IgD-negative memory B cell (primary cell): Measurements from ENCODE around the gene ATP11B. TPM values are rescaled to one million over a fixed set of nuclear protein-coding genes. Genes with fewer than 3 reads are reported as not detected.

Experiments used
- H3K27ac Mint-ChIP-seq, 3 donors: one replicate each; pipeline ENCODE4 v1.8.0; 2020 to 2022; ENCODE audit warnings: mild to moderate bottlenecking in 3 of 3, mixed read lengths in 3 of 3, moderate library complexity in 1 of 3
- H3K27me3 Mint-ChIP-seq: one replicate; pipeline ENCODE4 v1.8.0; 2021; ENCODE audit warnings: mixed read lengths
- H3K36me3 Mint-ChIP-seq: one replicate; pipeline ENCODE4 v1.8.0; 2020; ENCODE audit warnings: mild to moderate bottlenecking, mixed read lengths
- H3K4me1 Mint-ChIP-seq, 3 donors: one replicate each; pipeline ENCODE4 v1.8.0; 2020 to 2022; ENCODE audit warnings: mixed read lengths in 3 of 3, mild to moderate bottlenecking in 1 of 3
- H3K4me3 Mint-ChIP-seq, 4 donors: one replicate each; pipeline ENCODE4 v1.8.0; 2020 to 2022; ENCODE audit warnings: mild to moderate bottlenecking in 4 of 4, mixed read lengths in 4 of 4, moderate library complexity in 3 of 4
- H3K9me3 Mint-ChIP-seq, 3 donors: one replicate each; pipeline ENCODE4 v1.8.0; 2020 to 2021; ENCODE audit warnings: mixed read lengths in 3 of 3, mild to moderate bottlenecking in 1 of 3
- polyA plus RNA-seq: library from polyadenylated mRNA; unstranded; fragments of 300-500 nt; fragmentation: Illumina TruSeq; gene quantifications from one replicate; pipeline ENCODE4 v1.2.3, GENCODE V29; 2021

The ATP11B gene
- polyA plus RNA-seq = 24.0 TPM

DNA sequence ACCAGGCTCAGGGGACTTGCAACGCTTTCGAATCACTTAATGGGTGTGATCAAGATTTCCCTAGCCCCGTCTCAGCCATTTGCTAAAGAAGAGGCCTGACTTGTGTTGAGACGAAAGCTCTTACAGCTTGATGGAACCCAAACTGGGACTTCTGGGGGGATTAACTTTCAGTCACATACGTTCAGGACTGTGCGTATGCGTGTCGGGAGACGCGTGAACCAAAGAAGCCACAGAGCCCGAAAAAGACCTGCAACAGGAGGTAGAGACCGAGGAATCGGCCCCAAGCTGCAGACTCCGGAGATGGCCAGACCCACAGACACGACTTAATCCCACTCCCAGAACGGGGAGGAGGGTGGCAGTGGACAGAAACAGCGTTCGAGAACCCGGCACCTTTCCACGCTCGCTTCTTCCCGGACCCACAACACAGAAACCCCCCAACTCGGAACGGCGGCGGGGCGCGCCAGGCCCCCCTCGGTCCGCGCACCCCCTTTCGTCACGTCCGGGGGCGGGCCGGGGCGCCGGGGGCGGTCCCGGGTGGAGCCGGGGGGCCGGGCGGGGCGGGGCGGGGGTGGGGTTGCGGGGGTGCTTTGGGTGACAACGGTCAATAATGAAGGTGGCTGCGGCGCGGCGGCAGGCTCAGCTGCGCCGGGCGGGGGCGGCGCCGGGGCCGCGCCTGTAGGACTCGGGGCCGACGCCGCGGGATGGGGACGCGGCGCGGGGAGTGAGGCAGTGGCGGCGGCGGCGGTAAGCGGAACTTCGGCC lies at the start of gene ATP11B:
TSS of gene ATP11B (plus strand) at position 604 of the 762 bp plus-strand sequence. CDS start 256 bp downstream, outside the sequence.
- no peaks in the 10 kb centered on the region for H3K27me3 Mint-ChIP-seq
- H3K27ac Mint-ChIP-seq = peak within 1 kb of the TSS; percentile 96 to 100 (median 99)
- peaks cover 2% of the 10 kb centered on the region for H3K36me3 Mint-ChIP-seq
- no peaks in the 10 kb centered on the region for H3K9me3 Mint-ChIP-seq
- peak within 1 kb of the TSS; percentile 97 to 99 (median 98) for H3K4me3 Mint-ChIP-seq
- peaks cover 24 to 34% (median 29%) of the 10 kb centered on the region in 3 donors for H3K4me1 Mint-ChIP-seq

DNA sequence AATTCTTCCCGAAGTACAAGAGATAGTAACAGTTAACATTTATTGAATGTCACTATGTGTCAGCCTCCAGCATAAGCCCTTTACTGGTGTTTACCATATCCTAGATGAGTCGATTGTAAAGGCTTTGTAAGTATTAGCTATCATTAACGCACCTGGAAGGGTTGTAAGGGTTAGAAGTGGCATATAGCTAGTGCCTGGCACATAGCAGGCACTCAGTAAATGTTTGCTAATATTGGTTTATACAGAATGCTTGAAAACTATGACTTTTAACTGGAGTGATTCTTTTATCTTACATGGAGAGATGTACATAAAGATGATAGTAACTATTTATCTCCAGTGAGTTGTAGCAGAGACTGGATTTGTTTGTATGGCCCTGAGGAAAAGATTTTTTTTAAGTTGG lies 46.3 kb upstream of the ATP11B start:
- Mint-ChIP-seq H3K27ac (no peak overlapping the region), H3K9me3 (peaks cover 0 to 2% (median 0%) of the 10 kb centered on the region in 3 donors), H3K27me3 (peaks cover 3% of the 10 kb centered on the region), H3K36me3 (no peaks in the 10 kb centered on the region), H3K4me3 (no peak overlapping the region), H3K4me1 (no peaks in the 10 kb centered on the region)

GRCh38 chr3:182755308-182755707 lies 38.0 kb upstream of the ATP11B start:
- Mint-ChIP-seq H3K4me1 (no peaks in the 10 kb centered on the region), H3K36me3 (peaks cover 1% of the 10 kb centered on the region), H3K4me3 (no peak overlapping the region), H3K27ac (no peak overlapping the region), H3K9me3 (peaks cover 0 to 1% (median 0%) of the 10 kb centered on the region in 3 donors), H3K27me3 (peaks cover 8% of the 10 kb centered on the region)

- no peak overlapping the region for H3K4me3 Mint-ChIP-seq
- peaks cover 2% of the 10 kb centered on the region for H3K36me3 Mint-ChIP-seq
- H3K9me3 Mint-ChIP-seq = peaks cover 0 to 1% (median 0%) of the 10 kb centered on the region in 3 donors
- H3K27ac Mint-ChIP-seq = no peak overlapping the region
- no peaks in the 10 kb centered on the region for H3K4me1 Mint-ChIP-seq
- peaks cover 8% of the 10 kb centered on the region for H3K27me3 Mint-ChIP-seq
Measured at GRCh38 chr3:182755712-182756111, 37.6 kb upstream of the ATP11B start.

DNA sequence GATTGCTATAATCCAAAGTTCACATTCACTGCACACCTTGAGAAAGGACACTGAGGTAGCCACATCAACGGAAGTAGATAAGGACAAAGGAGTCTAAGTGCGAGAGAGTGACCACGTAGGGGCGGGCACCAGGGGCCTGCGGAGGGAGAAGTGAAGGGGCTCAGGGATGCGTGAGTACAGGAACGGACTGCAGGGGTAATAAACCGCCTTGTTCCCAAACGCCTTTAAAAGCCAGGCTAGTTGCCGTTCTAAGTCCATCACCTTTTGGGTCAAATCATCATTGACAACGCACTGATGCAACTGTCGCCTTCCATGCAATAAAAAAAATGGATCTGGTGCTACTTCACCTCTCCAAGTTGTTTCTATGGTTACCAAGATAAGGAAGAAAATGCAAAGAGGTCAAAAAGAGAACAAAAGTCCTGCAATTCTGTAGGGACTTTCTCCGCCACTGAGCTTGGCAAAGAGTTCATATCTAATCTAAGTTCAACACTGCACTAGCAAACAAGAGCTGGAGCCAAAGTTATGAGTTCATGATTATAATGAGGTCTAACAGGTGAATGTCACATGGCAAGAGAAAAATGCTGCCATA lies 32.6 kb upstream of the ATP11B start:
- peaks cover 0 to 2% (median 0%) of the 10 kb centered on the region in 3 donors for H3K4me1 Mint-ChIP-seq
- no peak overlapping the region for H3K27ac Mint-ChIP-seq
- peaks cover 7% of the 10 kb centered on the region for H3K27me3 Mint-ChIP-seq
- H3K9me3 Mint-ChIP-seq = peaks cover 0 to 2% (median 0%) of the 10 kb centered on the region in 3 donors
- no peak overlapping the region for H3K4me3 Mint-ChIP-seq
- H3K36me3 Mint-ChIP-seq = peaks cover 3% of the 10 kb centered on the region

DNA sequence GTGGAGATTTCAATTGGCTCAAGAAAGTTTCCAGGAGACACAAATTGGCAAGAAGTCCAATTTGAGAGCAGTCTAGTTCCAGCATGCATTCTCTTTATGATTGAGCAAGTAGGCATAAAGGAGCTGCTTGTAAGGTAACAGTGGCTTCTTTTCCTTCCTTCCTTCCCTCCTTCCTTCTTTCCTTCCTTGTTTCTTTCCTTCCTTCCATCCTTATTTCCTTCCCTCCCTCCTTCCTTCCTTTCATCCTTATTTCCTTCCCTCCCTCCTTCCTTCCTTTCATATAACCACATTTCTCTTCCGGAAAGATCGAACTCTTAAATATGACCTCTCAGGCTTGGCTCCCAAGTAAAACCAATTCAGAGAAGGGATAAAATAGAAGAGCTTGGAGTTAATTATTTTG lies 29.4 kb upstream of the ATP11B start:
- peaks cover 3% of the 10 kb centered on the region for H3K27me3 Mint-ChIP-seq
- H3K4me1 Mint-ChIP-seq = peaks cover 0 to 2% (median 0%) of the 10 kb centered on the region in 3 donors
- no peak overlapping the region for H3K4me3 Mint-ChIP-seq
- no peak overlapping the region for H3K27ac Mint-ChIP-seq
- H3K36me3 Mint-ChIP-seq = peaks cover 2% of the 10 kb centered on the region
- H3K9me3 Mint-ChIP-seq = peaks cover 0 to 2% (median 0%) of the 10 kb centered on the region in 3 donors

GRCh38 chr3:182765287-182765686 lies 28.0 kb upstream of the ATP11B start:
- Mint-ChIP-seq H3K36me3 (peaks cover 2% of the 10 kb centered on the region), H3K27me3 (peaks cover 3% of the 10 kb centered on the region), H3K4me1 (peaks cover 0 to 2% (median 0%) of the 10 kb centered on the region in 3 donors), H3K27ac (no peak overlapping the region), H3K4me3 (no peak overlapping the region), H3K9me3 (peaks cover 0 to 2% (median 0%) of the 10 kb centered on the region in 3 donors)

DNA sequence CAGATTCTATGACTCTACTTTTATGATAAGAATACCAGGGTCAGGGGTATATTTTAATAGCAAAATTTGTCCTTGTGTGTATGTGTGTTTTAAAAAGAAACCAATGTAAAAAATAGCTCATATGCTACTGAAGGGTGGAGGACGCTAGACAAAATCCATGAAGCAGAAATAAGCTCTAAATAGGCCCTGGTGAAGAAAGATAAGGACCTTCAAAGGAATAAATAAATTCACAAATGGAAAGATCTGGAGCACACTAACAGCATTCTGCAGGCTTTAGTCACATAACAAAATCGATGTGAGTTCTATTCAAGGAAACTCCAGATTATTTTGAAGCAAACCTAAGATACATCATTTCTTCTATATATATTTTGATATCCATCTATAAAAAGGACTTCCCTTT lies 27.2 kb upstream of the ATP11B start:
- peaks cover 3% of the 10 kb centered on the region for H3K27me3 Mint-ChIP-seq
- H3K9me3 Mint-ChIP-seq = peaks cover 0 to 2% (median 0%) of the 10 kb centered on the region in 3 donors
- H3K36me3 Mint-ChIP-seq = no peaks in the 10 kb centered on the region
- no peak overlapping the region for H3K27ac Mint-ChIP-seq
- peaks cover 0 to 2% (median 0%) of the 10 kb centered on the region in 3 donors for H3K4me1 Mint-ChIP-seq
- no peak overlapping the region for H3K4me3 Mint-ChIP-seq

DNA sequence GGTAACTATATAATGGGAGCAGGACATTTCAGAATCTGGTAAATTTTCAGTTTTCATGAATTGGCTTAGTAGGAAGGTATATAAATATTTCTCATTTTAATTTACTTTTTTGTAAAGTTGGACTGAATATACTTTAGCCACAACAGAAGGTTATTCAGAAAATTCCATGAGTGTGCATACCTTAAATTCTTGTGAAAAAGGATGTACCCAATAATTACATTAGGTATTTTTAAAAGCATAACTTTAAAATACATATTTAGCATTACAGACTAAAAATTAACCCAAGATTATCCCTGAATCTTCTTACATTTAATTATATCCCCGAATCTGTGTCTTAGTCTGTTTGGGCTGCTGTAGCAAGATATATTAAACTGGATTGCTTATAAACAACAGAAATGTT lies 24.9 kb upstream of the ATP11B start:
- peaks cover 1% of the 10 kb centered on the region for H3K27me3 Mint-ChIP-seq
- H3K36me3 Mint-ChIP-seq = no peaks in the 10 kb centered on the region

GRCh38 chr3:182769673-182770072 lies 23.6 kb upstream of the ATP11B start:
- Mint-ChIP-seq H3K27ac (no peak overlapping the region), H3K9me3 (peaks cover 0 to 4% (median 0%) of the 10 kb centered on the region in 3 donors), H3K27me3 (peaks cover 1% of the 10 kb centered on the region), H3K36me3 (no peaks in the 10 kb centered on the region), H3K4me3 (no peak overlapping the region), H3K4me1 (no peaks in the 10 kb centered on the region)

More for the DNA sequence above, 24.9 kb upstream of the ATP11B start:
- H3K4me1 Mint-ChIP-seq = peaks cover 0 to 2% (median 0%) of the 10 kb centered on the region in 3 donors
- H3K4me3 Mint-ChIP-seq = no peak overlapping the region
- no peak overlapping the region for H3K27ac Mint-ChIP-seq
- peaks cover 0 to 2% (median 0%) of the 10 kb centered on the region in 3 donors for H3K9me3 Mint-ChIP-seq

DNA sequence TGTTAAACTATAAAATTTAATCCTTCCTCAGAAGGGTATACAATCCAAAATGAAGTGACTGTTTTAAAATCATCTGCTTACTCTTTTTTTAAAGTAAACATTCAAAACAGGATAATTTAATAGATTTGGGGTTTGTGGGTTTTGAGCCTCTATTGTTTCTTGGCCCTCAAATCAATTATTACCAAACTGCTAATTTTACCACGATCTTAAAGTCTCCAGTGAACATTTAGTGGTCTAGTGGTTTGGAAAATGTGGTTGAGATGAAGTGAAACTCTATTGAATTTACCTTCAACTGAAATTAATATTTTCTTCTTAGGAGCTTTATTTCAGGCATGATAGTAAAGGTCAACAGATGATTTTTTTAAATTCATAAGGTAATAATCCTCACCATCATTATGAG lies 11.2 kb upstream of the ATP11B start:
- no peaks in the 10 kb centered on the region for H3K36me3 Mint-ChIP-seq
- H3K9me3 Mint-ChIP-seq = peaks cover 0 to 2% (median 0%) of the 10 kb centered on the region in 3 donors
- H3K4me1 Mint-ChIP-seq = no peaks in the 10 kb centered on the region
- H3K27me3 Mint-ChIP-seq = peaks cover 7% of the 10 kb centered on the region
- no peak overlapping the region for H3K27ac Mint-ChIP-seq
- H3K4me3 Mint-ChIP-seq = no peak overlapping the region

- Mint-ChIP-seq H3K27me3 (peaks cover 7% of the 10 kb centered on the region), H3K36me3 (no peaks in the 10 kb centered on the region), H3K9me3 (no peaks in the 10 kb centered on the region), H3K4me3 (no peak overlapping the region), H3K27ac (peak overlapping the region in 1 of 3 donors; percentile 20), H3K4me1 (peaks cover 1 to 3% (median 3%) of the 10 kb centered on the region in 3 donors)
Measured at GRCh38 chr3:182783106-182783505, 10.2 kb upstream of the ATP11B start.

DNA sequence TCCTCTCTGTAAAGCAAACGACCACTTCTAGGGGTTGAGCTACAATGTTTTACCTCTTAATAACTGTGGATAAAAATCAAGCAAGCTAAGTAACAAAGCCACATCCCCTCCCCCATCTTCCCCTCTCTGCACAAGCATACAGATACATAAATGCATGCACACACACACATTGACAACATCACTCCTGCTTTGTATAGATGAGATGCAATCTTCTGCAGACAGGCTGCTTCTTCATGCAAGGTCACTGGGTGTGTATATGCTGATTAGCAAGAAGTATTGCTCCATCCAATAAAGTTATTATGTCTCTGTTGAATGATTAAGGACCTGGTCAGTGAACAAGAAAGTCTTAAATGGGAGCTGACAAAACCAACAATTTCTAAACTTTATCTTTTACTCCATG lies 8.8 kb upstream of the ATP11B start:
- no peak overlapping the region for H3K27ac Mint-ChIP-seq
- H3K4me1 Mint-ChIP-seq = peaks cover 5 to 10% (median 7%) of the 10 kb centered on the region in 3 donors
- no peaks in the 10 kb centered on the region for H3K9me3 Mint-ChIP-seq
- H3K4me3 Mint-ChIP-seq = no peak overlapping the region
- H3K27me3 Mint-ChIP-seq = peaks cover 7% of the 10 kb centered on the region
- H3K36me3 Mint-ChIP-seq = no peaks in the 10 kb centered on the region

DNA sequence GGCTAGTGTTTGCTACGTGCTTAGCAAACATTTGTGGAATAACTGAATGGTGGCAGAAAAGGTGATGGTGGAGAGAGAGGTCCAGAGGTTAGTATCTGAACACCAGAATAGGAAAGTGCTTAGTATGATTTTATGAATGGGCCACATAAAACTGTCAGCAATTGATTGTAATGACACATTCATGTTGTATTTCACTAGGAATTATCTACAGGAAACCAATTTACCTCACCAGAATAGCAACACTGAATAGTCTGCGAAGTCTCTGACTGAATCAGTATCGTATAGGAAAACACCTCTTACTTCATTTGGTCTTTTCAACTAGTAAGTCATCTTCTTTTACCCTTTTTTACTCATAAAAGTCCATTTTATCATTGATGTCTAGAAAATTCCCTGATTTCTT lies 8.2 kb upstream of the ATP11B start:
- Mint-ChIP-seq H3K27me3 (peaks cover 7% of the 10 kb centered on the region), H3K4me1 (peaks cover 5 to 10% (median 7%) of the 10 kb centered on the region in 3 donors), H3K4me3 (no peak overlapping the region), H3K36me3 (no peaks in the 10 kb centered on the region), H3K27ac (no peak overlapping the region), H3K9me3 (no peaks in the 10 kb centered on the region)

DNA sequence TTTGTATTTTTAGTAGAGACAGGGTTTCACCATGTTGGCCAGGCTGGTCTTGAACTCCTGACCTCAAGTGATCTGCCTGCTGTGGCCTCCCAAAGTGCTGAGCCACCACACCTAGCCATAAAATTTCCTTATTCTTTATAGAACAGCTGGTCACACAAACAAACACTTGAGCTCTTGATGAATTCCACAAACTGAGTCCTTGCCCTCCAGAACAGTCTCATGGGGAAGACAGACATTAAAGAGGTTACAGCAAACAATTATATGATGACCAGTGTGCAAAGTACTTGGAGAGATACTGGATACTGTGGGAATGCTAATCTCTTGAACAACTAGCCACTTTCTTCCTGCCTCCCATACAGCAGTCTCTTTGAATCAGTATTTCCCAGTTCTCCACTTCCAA lies 7.5 kb upstream of the ATP11B start:
- Mint-ChIP-seq H3K4me1 (peaks cover 5 to 10% (median 7%) of the 10 kb centered on the region in 3 donors), H3K9me3 (no peaks in the 10 kb centered on the region)

More for the DNA sequence above, 7.5 kb upstream of the ATP11B start:
- Mint-ChIP-seq H3K36me3 (no peaks in the 10 kb centered on the region), H3K27ac (no peak overlapping the region), H3K4me3 (no peak overlapping the region), H3K27me3 (peaks cover 3% of the 10 kb centered on the region)
